GM19467 (cell line): ENCODE measurements around the gene GAST.
A peak's percentile ranks its signal among the peaks of the same experiment; 100 is the strongest.

Source experiments
- ATAC-seq: cut with Tn5 transposase; IDR thresholded peaks from one replicate; pipeline ENCODE4 v1.9.1; 2021; ENCODE audit warnings: mild to moderate bottlenecking, moderate library complexity; ENCODE audit not compliant: unreplicated experiment

The GAST gene

DNA sequence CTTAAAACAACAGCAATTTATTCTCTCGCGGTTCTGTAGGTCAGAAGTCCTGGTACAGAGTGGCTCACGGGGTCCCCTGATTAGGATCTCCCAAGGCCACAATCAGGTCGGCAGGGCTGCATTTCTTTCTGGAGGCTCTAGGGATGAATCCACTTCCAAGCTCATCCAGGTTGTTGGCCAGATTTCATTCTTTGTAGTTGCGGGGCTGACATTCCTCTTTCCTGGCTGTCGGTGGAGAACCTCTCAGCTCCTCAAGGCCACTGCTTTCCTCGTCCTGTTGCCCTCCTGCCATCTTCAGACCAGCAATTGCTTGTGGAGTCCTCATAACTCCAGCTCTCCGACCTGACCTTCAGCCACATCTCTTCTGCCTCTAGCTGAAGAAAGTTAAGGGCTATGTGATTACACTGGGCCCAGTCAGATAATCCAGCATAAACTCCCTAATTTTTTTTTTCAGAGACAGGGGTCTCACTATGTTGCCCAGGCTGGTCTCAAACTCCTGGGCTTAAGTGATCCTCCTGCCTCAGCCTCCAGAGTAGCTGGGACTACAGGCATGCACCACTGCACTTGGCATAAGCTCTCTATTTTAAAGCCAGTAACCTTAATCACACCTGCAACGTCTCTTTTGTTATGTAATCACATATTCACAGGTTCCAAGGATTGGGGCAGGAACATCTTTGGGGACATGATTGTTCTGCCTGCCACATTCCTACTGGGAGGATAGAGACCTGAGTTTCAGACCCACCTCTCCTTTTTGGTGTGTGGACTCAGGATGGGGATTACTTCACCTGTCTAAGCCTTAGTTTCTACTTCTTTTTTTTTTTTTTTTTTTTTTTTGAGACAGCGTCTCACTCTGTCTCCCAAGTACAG lies 4.1 kb upstream of the GAST start:
- no peak for ATAC-seq

DNA sequence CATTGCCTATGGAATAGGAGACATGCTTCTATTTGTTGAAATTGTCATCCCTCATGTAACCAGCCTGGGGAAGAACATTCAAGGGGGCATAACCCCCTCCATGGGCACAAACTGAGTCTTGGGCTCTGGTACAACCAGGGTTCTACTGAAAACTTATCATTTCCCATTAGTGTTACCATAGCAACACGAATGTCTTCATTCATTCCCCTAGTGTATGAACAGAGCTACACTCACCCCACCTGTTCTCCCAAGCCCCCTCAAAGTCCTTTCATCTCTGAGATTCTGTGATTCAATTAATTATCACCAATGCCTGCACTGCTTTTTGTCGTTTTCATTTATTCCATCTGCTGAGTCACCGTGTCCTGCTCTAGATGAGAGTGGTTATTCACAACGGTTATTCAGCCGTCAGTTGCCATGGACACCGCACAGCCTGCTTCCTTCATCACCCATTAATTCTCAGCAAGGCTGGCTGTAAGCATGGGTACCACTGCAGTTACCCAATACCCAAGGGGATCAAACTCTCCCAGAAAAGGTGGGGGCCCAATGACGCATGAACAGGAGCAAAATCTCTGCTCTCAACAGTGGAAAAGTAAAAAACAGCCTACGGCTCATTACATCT lies 1.6 kb upstream of the GAST start:
- ATAC-seq: no peak

DNA sequence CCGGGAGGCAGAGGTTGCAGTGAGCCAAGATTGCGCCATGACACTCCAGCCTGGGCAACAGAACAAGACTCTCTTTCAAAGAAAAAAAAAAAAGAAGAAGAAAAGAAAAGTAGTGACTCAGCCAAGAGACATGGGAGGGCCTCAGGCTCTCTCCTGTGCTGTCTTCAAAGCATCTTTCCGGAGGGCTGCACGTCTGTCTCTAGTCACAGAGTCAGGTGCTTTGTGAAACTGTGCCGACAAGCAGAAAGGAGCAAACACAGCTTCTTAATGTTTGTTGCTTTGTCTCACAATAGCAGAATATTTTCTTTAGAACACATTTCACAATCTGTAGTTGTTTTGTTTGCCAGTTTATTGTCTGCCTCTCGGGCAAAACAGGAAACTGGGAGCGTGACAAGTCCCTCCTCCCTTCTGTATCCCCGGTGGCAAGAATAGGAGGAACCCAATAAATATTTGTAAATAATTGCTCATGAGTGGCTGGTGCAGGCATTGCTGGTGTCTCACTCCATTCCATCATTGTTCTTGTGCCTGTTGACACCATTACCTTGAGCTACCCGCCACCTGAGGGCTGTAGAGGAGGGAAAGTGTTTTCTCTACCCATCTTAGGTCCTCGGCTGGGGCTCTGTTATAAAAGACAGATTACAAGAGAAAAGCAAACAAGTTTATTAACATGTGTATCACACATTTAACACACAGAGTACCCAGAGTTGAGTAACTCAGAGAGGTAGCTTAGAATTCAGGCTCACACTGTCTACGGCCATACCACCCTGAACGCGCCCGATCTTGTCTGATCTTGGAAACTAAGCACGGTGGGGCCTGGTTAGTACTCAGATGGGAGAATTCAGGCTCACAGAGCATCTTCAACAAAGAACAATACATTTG lies 5.5 kb downstream of the GAST start:
- ATAC-seq: no peak

DNA sequence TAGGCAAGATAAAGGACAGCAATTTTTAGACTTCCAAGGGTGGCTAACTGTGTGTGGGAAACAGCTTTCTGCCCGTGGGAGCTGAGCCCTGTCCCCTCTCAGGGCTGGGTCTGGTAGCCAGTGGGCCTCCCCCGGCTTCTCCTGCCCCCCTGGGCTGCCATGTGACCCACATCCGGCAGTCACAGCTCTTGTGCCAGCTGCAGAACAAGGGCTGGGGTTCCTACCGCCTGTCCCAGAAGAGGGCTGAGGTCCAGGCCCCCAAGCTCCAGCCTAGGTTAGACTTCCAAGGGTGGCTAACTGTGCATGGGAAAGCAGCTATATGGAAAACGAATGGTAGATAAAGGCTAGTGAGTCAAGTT lies 6.1 kb downstream of the GAST start:
- no peak for ATAC-seq

DNA sequence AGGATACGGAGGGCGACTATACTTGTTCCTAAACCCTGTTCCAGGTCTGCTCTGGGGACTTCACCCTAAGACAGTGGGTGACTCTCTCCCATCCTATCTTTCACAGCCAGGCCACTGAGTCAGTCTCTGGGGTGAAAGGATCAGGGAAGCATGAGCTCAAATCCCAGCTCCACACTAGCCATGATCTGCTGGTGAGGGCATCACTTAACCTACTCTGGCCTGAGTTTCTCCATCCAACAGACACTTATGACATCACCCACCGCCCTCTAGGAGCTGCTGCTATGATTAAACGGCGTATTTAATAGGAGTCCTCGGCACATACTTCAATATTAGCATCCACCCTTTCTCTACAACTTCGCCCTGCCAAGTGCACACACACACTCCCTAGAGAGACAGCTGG lies 10.1 kb downstream of the GAST start:
- no peak for ATAC-seq

DNA sequence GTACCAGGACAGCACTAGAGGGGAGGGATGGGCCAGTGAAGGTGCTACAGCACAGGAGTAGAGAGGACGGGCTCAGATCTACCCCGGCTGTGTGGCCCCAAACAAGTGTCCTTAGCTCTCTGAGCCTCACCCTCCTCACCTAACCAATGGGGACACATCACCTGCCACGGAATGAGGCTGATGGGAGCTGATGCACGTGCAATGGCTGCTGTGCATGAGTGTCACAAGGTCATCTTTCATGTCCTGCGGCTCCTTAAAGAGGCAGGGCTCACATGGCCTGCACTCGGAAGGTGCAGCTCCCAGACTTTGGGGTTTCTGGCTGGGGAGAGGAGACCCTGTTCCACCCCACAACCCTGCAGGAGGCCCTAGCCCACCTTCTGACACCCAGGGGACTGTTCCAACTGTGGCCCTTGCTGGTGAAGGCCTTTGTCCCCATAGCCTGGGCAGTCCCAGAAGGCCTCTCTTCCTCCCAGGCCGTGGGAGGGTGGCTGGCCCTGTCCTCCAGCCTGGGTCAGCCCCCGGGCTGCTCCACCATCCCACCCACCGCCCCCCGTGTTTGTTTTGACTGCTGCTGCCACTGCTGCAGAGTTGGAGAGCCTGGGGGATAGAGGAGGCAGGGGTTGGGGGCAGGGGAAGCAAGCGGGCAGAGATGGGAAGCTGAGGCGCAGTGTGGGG lies 11.8 kb downstream of the GAST start:
- ATAC-seq: no peak

DNA sequence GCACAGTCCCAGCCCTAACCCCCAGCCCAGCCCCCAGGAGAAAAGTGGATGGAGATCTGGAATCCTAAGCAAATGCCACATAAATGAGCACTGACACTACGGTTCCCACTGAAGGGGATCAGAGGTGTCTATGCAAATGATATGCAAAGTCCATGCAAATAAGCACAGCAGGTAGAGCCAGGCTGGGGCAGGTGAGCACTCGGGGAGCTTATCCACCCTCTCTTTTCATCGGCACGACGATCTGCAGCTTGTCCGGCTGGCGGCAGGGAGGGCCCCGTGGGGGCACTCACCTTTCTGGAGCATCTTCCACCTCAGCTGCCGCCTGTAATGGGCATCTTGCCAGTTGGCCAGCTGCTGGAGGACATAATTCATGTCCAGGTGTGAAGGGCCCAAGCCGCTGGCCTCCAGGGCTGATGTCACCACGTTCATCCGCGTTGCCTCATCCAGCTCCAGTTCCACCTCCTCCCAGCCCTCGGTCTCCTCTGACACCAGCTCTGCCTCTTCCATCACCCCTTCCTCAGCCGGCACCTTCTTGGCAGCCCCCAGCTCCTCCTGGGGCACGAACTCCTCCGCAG lies 12.4 kb downstream of the GAST start:
- ATAC-seq: no peak

DNA sequence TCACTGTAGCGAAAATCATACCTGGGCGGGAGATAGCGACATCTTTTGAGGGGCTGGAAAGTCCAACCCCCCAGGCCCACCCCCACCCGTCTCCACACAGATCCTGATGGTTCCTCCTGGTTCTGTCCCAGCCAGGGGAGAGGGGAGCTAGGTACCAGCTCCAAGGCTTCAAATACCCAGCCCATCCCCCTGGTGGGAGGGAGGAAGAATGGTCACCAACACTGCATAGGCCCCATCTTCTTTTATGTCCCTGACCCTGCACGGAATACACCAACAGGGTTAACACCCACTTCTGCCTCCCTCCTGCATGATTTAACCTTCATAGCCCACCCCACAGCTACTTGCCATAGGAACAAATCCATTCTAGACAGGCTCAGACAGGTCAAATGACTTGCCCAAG lies 13.0 kb downstream of the GAST start:
- no peak for ATAC-seq

DNA sequence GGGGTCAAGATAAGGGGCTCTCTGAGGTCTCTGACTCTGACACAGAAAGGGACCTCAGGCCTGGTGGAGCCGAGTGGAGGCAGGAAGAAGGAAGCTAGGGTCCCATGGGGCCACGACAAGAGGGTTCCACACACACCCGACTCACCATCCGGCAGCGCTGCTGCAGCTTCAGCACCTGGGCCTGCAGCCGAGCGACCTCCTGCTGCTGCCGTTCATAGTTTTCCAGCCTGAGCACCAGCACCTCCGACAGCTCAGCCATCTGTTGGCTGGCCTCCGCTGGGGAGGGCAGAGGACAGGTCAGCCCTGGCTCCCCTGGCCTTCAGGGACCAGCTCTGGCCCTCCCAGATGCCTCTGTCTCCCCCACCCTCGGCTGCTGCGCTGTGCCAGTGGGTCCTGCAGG lies 15.9 kb downstream of the GAST start:
- ATAC-seq: no peak

DNA sequence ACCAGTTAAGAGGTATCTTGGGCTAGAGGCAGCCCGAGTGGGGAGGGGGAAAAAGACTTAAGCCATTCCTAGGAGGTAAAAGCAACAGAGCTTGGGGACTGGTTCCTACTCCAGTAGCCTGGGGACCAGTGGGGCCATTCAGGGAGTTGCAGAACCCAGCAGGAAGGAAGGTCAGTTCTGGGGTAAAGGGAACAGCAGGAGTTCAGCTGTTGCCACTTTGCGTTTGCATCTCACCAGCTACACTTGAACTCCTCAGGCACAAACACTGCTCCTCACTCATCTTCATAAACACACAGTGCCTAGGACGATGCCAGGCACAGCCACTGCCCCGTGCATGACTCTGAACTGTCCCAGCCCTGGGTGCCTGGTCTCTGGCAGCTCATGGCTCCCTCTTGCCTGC lies 18.3 kb downstream of the GAST start:
- ATAC-seq: no peak

DNA sequence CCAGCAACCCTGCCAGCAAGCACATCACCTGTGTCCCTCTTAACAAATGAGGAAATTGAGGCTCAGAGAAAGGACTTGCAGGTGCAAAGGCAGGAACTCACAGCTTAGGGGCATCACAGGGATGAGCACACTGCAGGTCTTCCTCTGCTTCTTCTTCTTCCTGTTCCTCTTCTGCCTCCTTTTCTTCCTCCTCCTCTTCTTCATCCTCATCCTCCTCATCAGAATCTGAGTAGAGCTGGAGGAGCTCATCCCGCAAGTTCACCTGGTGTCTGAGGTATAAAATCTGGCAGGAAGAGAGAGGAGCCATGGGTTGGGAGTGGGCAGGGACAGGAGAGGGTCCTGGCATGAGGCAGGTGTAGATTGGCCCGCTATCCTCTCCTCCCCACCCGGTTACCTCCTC lies 19.7 kb downstream of the GAST start:
- ATAC-seq: no peak

DNA sequence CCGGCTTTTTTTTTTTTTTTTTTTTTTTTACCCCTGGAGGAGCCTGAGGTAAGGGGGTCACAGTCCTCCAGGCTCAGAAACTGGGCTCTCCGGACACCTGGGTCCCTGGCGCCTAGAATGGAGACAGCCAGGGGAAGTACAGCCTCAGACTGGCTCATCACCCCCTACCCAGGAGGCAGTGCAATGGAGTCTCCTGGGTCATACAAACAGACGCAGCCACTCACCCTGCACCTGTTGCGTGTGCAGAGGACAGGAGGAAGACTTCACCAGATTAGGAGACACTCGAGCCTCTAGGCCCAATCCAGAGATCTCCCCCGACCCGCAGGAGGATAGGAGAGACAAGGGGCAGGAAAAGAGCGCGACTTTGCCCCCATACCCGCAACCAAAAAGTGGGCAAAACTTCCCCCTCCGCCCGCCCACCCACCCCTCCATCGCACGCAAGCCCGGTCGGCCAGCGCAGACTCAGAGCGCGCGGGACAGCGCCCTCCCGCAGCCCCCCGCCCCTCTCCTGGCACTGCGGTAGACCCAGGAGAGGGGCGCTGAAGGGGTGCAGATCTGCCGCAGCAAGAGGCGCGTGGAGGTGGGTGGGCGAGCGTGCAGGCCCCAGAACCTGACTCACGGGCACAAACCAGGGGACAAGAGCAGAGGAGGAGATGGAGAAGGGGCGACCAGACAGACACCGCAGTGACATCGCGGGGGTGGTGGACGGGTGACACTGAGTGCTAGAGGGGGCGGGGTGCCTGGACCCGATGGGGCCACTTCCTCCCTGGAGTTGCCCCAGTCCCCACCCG lies 21.4 kb downstream of the GAST start:
- no peak for ATAC-seq

DNA sequence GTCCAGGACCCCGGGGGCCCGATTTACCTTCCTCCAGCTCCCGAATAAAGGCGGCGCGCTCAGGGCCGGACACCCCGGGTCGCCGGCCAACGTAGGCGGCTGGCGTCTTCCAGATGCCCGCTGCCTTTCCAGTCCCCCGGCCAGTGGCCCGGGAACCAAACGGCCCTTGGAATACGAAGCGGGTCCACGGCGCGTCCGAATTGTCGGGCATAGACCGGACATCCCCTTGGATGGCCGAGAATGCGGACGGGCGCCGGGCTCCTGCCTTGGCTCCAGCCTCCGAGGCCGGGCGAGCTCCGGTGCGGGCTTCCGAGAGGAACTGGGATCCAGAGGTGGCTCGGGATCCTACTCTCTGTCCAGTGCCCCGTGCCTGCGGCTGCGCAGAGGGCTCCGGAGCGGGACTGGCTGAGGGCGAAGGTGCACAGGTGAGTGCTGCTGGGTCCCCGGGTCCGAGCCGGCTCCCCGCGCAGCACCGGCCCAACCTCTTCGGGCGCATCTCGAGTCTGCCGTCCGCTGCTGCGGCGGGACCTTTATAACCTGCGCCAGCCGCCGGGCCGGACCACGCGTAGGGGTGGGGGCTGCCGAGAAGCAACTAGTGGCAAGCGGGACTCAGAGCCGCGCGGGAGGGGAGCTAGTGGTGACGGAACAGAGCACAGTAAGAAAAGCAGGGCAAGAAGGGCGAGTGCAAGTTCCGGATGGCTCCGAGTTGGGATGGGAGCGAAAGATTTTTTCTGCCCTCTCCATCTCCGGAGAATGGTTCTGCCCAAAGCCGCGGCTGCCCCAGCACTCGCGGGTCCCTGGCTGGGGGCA lies 22.2 kb downstream of the GAST start, which contains the start of gene HAP1:
HAP1 (minus strand) TSS at position 505 of the 810 bp plus-strand sequence; CDS start at position 496, 9 bp downstream.
- ATAC-seq: no peak

DNA sequence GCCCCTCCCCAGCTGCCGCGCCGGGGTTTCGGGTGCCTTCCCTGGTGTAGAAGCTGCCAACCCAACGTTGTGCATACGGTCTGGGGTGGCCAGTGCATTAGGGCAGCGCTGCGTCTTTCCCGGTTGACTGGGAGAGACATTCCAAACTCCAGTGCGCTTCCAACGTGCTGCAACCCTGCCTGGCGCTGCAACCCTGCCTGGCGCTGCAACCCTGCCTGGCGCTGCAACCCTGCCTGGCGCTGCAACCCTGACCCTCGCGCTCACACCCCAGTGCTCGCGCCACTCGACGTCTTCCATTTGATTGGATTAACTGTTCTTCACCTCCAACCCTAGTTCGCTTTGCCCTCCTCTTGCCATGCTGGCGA lies 22.8 kb downstream of the GAST start:
- ATAC-seq: no peak

DNA sequence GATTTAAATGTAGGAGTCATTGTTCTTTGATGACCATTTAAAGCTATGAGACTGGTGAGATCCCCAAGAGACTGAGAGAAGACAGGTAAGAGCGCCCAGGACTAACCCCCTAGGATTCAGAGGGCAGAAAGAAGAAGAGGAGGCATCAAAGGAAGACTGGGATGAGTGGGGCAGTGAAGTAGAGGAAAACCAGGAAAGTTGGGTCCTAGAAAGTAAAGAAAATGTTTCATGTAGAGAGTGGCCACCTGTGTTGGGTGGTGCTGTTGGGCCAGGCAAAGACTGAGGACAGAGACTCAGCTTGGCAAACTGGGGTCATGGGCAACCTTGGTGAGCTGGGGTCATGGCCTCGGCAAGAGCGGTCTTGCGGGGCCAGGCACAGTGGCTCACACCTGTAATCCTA lies 23.6 kb downstream of the GAST start:
- ATAC-seq: no peak

DNA sequence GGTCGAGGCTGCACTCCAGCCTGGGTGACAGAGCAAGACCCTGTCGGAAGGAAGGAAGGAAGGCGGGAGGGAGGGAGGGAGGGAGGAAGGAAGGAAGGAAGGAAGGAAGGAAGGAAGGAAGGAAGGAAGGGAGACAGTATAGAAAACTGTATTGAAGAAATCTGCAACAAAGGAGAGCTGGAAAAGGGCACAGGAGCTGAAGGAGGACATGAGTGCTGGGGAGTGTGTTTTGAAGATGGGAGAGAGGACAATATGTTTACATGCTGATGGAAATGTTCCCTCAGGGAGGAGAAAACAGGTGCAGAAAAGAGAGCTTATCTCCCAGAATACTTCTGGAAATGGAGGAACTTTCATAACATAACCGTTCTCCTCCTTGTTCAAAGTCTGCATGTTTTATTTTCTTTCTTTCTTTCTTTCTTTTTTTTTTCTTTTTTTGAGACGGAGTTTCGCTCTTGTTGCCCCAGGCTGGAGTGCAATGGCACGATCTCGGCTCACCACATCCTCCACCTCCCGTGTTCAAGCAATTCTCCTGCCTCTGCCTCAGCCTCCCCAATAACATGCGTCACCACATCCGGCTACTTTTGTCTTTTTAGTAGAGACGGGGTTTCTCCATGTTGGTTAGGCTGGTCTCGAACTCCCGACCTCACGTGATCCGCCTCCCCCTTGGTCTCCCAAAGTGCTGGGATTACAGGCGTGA lies 25.0 kb downstream of the GAST start:
- no peak for ATAC-seq

DNA sequence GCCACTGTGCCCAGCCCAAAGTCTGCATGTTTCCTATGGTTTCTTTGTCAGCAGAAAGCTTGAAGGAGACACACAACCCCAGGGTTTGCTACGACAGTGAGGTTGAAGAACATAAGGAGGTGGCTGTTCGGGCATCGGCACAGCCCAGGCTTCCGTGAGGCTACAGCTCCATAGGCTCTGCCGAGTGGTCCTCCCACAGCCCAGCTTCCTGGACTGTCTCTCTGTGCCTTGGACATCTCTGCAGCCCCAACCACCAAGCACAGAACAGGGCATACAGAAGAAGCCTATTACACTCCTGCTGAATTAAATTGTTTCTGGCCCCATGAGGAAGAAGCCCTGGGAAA lies 25.5 kb downstream of the GAST start:
- ATAC-seq: no peak

DNA sequence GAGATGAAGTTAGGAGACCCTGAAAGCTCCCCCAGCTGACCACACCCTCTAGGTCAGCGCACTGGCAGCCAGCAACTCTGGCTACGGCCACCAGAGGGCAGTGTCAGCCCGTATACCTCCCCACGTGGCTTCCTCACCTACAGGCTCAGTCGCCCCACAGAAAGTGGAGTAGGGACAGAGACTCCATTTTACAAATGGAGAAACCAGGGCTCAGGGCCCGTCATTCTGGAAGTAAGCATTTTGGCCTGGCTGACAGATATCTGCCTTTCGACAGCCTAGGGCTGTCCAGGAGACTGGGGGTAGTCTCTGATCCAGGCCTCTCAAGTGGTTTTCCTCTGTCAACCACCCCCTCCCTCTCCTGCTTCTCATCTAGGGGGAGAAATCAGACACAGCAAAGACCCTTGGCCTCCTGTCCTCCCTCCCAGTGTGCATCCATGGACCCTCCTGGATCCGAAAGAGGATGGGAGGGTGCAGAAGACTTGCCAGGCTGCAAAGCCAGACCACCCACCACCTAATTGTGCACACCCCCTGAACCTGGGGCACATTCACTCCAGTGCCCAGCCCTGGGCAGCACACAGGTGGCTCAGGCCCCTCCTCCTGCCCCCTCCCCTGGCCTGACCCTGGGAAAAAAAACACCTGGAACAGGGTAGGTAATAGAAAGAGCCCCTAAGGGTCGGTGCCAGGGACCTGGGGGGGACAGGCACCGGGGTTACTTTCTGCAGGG lies 26.1 kb downstream of the GAST start:
- ATAC-seq: peak; percentile 80
